Measurements from ENCODE around the gene MNT.
A peak's percentile ranks its signal among the peaks of the same experiment; 100 is the strongest.

Gene MNT

DNA sequence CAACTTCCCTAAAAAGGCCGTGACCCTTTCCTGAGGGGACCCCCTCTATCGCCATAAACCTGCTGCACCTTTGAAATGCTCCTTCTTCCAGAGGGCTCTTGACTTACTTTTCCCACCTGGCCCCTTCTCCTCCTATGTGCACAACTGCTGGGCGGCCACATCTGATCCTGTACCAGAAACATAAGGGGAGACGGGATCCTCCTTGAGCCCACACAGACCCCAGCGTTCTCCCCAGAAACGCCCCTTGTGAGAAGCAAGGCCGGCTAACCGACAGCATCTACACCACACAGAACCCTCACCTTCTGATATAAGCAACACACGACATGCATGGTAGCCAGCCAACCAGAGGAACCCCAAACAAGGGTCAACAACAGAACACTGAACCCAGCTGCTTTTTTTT lies 14.2 kb upstream of the MNT start:
- no peak for DNase-seq

DNA sequence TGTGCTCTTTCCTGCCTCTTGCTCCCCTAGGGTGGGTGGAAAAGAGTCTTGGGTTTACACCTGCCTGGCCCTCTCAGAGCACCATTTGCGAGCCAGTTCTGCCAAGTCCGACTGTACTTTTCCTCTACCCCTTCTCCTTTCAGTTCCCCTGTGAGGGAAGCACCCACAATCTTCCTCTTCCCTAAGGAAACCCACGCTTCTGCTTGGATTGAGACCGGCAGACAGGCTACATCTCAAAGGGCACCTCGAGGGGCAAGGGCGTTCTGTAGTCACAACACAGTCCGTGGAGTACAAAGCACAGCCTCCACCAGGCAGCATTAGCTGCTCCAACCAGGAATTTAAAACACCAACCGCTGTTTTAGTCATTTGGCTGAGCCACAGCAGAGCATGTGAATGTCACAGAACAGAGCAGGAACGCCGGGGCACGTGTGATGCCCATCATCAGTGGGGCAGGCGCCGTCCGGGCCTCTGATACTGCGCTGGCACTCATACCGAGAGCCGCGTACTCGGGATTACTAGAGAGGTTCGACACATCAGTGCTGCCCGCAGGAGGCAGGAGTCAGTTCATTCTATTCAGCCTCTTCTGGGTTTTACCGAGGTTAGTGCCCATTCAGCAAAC lies 13.7 kb upstream of the MNT start:
- DNase-seq: no peak

DNA sequence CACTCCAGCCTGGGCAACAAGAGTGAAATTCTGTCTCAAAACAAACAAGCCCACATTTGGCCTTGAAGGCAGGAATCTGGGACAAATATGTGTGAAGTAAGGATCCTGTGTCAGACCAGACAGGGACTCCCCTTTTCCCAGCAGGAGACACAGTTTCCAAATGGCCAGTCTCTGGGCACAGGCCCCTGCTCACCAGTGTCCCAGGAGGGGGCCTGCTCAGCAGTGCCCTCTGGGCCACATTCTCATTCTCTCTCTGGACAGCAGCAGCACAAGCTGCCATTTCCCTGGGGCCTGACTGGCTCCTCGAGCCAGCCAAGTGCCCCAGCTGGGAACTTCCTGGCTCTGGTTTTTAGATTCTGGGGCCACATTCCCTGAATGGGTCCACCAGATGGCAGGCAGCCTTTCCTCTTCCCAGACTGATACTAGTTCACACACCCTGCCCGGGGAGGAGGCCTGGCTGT lies 11.7 kb upstream of the MNT start:
- DNase-seq: no peak

DNA sequence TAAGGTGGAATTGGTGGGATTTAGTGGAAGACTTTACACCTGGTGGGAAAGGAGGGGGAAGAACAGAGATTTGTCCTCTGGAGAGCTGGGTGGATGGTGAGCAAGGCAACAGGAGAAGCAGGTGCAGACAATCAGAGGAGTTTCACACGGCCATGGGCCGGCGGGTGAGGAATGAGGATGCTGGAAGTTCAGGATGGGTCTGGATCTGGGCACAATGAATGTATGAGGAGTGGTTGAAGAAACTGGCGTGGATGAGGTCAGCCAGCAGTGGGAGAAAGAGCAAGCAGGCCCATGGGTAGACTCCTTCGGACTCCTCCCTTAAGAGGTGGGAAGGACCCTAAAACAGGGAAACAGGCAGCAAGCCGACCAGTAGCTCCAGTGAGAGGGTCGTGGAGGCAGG lies 10.1 kb upstream of the MNT start:
- no peak for DNase-seq

DNA sequence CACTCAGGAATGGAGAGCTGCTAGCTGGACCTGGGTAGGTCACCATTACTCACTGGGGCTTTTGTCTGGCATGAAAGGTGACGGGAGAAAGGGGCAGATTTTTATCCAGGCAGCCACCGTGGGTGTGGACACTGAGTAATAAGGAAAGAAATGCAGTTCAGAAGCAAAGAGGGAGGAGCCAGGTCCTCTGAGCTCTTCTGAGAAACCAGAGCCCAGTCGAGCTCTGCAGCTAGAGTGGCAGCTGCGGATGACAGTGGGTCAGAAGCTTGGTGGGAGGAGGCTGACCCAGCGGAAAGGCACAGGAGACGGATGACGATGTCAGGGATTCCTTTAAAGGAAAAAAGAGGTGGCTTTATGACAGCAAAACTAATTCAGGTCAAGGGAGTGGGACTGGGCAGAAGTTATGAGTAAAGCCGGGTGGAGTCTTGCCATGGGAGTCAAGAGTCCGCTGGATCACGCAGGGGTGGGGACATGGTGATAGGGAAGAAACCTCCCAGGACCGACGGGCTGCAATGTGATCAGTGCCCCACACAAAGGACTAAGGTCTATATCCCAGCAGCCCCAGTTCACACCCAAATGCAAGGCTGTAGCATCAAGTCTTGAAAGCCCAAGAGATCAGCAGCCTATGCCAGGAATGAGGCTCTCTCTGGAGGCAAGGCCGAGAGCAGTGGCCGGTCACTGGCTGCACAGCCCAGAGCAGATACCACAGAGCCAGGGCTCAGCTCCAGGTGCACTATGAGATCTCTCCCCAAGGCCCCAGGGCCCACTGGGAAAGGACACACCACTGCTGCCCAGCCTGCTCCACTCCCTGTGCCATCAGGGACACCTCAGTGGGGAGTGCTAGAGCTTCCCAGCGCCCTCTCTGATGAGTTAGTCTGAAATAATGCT lies 6.3 kb upstream of the MNT start:
- no peak for DNase-seq

DNA sequence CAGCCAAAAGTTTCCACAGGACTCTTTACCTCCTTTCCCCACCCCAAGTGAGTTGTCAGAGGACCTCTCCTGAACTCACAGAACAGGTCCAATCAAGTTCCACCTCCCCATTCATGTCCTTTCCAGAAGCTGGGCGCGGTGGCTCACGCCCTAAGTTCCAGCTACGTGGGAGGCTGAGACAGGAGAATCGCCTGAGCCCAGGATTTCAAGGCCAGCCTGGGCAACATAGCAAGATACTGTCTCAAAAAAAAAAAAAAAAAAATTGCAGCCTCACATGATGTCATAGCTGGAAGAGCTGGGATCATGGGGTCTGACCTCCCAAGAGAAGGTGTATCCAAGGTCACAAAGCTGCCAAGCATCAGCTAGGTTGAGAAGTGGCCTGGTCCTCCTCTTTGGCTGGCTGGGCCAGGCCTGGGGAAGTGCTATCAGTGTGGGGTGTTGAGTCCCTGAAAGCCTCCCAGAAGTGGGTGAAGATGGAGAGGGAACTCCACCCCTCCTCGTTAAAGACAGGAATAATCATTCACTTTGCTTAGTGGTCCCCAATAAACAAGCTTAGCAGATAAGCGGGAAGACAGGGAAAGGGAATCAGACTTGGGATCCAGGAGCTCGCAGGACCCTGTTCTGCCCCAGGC lies 5.5 kb upstream of the MNT start:
- DNase-seq: no peak

DNA sequence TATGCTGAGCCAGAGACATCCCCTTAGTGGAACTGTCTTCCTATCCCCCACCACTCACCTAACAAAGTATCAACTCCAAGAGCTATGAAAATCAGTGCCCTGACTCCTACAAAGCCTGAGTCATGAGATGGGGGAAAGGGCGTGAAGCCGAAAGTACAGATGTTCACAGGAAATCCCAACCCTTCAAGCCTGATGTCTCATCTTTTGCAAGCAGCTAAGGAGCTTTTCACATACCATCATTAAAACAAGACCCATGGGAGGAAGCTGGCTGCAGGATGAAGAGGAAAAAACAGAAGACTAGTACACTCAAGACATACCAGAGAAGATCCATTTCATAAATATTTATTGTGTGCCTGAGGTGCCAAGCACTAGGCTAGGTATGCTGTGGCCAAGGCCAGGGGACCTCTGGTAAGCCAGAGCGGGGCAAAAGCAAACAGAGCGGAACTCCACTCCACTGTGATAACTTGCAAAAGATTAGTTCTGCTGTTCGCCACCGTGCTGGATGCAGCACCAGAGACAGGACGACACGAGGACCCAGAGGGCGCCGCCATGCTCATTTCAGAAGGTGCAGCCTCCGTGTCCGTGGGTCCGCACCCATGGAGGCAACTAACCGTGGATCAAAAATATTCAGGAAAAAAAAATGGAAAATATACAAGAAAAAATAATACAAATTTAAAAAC lies 4.5 kb upstream of the MNT start:
- DNase-seq: no peak

DNA sequence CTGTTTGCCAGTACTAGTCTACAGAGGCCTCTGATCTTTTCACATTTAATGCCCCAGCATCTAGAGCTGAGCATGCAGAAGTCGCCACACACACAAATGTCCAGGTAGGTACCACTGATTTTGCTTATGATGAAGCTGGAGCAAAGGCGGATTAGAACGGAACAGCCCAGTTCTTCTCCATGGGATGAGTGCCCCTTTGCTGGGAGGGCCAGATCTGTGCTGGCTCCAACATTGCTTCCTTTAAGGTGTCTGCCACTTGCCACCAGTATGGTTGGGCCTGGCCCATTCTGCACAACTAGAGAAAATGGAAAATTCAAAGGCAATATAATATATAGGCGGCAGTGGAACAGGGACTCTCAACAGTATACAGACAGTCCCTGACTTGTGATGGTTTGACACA lies 2.2 kb upstream of the MNT start:
- no peak for DNase-seq

DNA sequence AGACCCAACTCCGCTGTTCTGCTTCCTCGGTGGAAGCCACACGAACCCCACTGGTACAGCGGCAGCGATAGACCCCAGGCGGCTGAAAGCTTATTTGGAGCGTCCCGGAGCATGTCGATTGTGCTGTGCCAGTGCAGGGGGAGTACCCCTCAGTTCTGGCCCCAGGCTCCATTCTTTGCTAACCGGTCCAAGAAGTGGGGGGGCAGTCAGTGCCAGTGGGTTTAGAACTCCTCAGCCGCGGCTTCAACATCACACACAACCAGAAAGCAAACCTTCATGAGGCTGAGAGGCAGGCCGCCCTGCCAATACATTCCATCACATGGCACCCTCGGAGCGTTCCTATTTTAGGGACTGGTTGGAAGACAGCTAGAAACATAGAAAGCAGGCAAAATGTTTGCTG lies 1.7 kb upstream of the MNT start:
- peak in 2 of 6 experiments; percentile 31 to 38 for DNase-seq

DNA sequence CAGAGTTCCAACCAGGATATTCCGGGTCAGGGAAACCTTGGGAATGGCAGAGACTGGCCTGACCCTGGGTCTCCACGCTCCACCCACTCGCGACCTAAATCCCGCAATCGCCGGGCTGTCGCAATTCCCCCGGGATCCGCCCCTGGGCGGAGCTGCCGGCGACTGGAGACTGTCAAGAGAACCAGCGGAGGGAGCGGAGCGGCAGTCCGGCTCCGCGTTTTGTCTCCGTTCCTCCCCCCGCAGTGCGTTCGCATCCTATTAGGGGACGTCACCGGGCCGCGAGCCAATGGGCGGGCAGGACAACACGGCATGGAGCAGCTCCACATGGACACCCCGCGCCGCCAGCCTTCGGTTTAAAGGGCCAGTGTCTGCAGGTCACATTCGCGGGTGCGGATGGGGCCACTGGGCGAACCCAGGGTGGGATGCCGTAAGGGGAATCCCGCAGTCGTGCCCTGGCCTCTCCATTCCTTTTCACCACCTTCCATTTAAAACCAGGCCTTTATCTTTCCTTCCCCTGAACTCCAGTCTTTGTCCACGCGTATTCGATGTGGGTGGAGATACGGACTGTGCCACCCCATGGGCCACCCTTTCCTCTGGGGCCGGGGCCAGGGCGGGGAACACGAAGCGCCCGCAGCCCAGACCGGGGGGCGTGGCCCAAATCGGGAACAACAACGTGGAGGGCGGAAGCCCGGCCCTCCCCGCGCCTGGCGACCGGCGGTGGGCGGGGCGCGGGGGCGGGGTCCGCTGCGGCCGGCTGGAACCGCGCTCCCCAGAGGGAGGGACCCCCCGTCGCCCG lies 764 bp upstream of the MNT start:
- peak; percentile 98 to 99 (median 99) for DNase-seq

DNA sequence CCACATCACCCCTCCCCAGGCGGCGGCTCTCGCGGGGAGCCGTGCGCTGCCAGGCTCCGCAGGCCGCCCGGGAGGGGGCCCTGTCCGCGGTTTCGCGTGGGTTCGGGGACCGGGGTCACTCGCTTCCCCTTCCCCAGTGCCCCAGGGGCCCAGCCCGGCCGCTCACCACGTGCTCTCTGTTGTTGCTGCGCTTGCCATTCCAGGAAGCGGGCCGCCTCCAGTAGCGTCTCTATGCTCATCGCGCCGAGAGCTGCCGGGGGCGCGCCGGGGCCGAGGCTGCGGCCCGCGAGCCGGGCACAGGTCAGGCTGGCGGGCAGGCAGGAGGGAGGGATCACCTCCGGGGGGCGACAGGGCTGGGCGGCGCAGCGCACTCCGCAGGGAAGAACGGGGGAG lies 390 bp downstream of the MNT start:
- DNase-seq: peak; percentile 27 to 74 (median 52)

DNA sequence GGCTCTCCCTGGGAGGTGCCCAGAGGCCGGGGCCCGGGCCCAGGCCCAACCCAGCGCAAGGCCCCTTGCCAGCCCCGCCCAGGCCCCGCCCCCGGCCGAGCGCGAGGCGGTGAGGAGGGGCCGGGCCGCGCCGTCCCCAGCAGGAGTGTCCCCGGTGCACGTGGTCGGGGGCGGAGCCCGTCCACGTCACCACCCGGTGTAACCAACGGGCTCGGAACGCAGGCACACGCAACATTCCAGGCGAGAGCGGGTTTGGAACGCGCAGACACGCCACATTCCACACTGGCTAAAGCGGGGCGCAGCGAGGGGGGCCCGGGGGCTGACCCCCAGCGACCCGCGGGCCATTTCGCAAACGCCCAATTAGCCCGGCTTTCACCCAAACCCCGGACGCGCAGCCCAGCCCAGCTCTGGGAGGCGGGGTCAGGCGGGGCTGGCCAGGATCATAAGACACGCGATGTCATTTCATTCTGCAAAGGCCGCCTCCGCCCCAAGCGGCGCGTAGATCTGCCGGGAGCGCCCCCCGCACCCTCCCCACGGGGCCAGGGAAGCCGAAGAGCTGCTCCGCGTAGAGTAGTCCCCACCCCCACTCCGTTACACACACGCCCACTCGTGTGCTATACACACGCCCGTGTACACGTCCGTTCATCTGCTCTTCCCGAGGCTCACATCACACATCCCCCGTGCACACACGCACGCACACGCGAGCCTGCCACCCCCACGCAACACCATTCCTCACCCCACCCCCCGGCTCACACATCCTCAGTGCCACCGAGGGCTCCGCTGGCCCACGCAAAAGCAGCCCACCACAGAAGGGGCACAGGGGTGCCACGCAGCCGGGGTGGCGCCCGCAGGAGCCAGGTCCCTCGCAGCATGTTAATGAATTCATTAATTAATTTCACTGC lies 1.0 kb downstream of the MNT start:
- DNase-seq: peak; percentile 86 to 95 (median 90)

DNA sequence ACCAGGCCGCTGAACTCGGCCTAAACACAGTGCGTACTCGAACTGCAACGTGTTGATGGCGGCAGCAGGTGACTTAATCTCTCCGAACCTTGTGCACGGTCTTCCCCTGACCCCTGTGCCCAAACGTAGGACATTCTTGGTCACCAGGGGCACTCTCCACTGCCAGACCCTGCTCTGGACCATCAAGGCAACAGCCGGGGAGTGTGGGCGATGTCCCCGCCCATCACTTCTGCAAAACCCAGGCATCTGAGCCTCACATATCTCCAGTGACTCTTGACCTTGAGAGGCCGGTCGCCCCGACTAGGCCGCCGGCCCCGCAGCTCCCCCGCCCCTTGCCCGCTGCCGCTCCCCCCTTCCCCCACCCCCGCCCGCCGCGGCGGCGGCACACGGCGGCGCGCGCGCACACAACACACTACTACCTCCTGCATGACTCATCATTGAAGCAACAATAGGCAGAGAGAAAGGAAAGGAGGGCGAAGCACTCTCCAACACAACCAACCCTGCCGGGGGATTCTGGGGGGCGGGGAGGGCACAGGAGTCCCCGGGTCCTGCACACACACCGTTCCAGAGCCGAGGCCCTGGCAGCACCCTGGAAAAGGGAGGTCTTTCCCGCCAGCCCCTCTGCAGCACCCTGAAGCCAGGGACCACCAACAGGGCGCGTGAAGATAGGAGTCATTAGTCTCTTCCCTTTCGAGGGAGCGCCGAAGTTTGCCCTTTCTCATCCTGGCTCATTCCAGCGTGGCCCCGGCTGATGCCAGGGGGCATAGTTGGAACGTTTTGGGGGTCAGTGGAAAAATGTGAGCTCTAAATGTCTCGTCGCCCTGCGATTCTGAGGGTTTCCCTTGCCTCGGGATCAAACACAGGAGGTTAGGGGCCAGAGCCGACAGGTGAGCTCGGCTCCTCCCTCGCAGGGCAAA lies 1.9 kb downstream of the MNT start:
- peak; percentile 35 to 65 (median 52) for DNase-seq

DNA sequence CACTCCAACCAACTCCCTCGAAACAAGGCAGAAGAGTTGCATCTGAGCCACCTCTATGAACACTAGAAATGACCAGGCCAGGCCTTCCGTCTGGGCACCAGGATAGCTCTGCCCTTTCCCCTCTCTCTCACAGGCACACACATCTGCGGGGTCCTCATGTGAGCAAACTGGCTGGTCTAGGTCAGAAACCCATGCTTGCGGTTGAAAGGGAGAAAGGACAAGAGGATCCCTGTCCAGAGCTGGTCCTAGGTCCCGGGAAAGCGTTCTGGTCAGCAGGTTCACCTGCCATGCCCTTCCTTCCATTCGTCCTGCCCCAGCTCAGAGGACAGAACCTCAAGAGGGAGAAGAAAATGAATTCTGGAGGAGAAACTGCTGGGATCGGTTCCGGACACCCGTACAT lies 2.7 kb downstream of the MNT start:
- no peak for DNase-seq

DNA sequence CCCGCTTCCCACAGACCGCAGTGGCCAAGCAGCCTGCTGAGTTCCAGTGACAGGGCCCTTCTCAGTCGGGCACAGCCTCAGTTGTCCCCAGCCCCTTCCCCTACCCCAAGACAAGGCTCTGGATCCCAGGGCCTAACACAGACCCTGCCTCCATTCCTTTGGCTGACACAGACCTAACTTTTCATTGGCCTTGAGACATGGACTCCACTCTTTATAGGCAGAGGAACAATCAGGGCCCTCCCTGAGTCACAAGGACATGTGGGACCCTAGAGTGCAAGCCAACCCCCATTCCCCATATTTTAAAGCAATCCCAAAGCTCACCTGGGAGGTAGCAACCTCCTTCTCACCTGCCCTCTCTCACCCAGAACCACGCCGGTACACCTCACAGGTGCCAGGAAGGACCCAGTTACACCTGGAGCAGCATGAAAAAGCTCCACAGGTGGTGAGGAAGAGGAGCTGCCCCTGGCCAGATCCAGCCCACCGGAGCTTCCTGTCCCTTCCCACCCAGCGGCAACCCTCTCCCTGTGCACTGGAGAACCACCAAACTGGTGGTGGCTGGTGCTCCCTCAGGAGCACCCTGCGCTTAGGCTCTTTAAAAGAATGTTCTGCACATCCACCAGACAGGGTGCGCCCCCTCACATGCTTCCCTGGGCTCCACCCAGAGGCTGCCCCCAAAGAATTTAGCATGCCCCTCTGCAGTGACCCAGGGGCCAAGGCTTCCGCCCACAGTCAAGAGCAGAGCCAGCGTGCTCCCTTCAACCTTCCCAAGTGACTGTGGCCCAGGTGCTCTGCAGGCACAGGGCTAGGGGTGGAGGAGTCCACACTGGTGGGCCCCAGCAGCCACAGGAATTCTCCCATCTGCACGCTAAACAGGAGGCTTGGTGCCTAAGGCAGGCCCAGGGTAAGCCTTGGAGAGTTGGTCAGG lies 3.4 kb downstream of the MNT start:
- DNase-seq: no peak

DNA sequence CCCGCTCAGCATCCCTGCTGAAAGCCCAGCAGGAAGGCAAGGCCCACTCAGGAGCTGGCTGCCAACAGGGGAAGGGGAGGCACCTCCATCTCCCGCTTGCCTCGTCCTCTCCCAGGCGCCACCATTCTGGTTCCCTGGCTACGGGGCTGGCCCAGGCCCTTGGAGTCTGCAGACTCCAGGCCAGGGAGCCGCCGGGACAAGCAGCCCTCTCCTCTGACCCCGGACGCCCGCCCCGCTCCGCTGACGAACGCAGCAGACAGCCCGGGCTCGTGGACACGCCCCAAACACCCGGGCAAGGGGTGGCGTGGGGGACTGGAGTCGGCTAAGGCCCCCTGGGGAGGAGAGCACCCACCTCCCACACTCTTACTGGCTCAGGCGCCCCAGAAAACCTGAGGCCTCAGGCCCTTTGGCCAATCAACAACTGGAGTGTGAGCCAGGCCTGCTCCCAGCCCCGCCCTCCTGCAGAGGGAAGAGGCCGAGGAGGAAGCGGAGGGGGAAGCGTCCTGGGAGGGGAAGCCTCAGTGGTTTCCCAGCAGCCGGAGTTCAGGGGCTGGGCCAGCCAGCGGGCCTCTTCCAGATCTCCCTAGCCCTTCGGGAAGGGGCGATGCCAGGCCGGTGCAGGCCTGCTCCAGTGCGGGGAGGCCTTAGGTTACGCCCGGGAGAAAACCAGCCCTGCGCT lies 4.2 kb downstream of the MNT start:
- DNase-seq: peak in 5 of 6 experiments; percentile 18 to 44 (median 34)

DNA sequence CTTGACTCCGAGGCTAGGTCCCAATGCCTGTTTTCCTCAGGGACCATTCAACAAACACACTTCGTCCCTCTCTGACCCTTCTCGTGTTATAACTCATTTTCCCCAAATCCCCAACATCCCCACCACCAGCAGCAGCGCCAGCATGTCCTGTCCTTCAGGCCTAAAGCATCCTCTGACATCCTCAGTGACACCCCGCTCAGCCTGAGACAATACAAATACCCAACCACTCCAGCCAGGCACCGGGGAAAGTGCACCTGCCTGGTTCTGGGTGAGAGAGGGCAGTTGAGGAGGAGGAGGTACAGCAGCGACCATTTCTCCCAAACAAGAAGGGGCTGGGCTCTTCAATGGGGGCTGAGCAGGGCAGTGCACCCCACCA lies 4.7 kb downstream of the MNT start:
- peak in 1 of 6 experiments; percentile 29 for DNase-seq

All from stimulated activated naive CD4-positive, alpha-beta T cell (primary cell).